HG03342 (cell line): Measurements from ENCODE around the gene SCAMP2.

Experiments
- ATAC-seq: cut with Tn5 transposase; IDR thresholded peaks from one replicate; pipeline ENCODE4 v1.9.1; 2021; ENCODE audit warnings: mild to moderate bottlenecking, moderate library complexity; ENCODE audit not compliant: unreplicated experiment

The SCAMP2 gene

DNA sequence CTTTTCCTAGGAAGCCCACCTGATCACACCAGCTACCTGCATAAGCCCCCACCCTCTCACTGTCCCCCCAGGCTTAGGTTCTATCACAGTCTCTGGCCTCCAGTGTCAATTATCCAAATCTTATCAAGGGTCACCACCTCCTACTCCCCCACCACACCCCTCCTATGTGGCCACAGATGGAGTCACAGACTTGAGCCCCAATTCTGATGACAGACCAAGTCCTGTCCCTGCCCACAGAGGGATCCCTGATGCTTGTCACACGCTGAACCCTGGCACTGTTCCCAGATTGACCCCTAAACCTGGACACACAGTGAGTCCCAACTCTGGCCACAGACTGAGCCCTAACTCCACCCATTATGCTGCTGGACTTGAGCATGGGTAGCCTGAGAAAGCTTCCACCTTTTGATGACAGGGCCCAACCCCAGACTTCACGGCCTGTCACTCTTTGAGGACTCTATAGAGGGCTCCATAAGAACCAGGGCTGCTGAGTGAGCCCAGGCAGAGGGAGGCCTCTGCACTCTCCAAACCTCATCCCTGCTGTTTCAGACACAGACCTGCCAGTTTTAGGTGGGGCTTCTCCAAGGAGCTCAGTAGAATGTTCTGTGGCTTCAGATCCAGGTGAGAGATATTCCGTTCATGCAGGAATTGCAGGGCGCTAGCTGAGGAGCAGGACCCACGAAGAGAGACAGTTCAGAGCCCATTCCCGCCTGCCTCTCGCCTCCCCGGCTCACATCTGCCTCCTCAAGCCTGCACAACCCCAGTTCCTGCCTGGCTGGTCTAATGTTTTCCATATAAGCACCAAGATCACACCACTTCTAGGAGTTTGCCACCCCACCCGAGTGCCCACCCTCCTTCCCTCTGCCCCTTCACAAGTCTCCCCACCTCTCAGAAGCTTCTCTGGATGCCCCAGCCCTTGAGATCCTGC is 32.1 kb downstream of the SCAMP2 start:
- no peak for ATAC-seq

DNA sequence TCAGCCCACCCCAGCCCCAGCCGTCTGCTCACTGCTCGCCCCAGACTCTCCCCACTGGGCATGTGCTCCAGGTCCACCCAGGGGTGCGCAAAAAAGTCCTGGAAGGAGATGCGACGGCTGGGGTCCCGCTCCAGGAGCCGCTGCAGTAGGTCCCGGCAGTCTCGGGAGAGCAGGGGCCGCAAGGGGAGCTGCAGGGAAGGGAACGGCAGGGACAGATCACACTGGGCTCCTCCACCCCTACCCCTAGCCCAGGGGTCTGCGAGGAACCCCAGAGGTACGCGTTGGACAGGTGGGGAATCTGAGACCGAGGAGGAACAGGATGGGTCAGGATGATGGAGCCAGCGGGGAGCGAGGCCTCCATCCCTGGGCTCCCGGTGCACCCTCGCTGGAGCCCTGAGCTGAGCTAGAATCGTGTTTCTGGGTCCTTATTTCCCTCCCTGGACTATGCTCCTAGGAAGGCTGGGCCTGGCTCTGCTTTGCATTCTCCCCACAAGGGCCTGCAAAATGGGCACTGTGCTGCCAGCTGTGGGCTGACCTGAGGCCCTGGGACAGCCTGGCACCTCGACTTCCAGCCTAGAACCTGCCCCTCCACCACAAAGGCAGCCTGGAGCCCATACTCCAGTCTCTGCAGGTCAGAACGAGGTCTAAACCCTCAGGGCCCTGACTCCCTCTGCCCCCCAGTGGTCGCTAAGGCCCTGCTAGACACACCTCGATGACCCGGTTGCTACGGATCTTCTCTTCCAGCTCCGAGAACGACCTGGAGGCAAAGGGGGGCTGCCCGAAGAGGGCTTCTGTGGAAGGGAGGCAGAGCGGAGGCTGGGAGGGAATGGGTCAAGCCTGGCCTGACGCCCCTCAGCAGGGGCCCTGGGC is 33.4 kb downstream of the SCAMP2 start:
- ATAC-seq, result no peak

DNA sequence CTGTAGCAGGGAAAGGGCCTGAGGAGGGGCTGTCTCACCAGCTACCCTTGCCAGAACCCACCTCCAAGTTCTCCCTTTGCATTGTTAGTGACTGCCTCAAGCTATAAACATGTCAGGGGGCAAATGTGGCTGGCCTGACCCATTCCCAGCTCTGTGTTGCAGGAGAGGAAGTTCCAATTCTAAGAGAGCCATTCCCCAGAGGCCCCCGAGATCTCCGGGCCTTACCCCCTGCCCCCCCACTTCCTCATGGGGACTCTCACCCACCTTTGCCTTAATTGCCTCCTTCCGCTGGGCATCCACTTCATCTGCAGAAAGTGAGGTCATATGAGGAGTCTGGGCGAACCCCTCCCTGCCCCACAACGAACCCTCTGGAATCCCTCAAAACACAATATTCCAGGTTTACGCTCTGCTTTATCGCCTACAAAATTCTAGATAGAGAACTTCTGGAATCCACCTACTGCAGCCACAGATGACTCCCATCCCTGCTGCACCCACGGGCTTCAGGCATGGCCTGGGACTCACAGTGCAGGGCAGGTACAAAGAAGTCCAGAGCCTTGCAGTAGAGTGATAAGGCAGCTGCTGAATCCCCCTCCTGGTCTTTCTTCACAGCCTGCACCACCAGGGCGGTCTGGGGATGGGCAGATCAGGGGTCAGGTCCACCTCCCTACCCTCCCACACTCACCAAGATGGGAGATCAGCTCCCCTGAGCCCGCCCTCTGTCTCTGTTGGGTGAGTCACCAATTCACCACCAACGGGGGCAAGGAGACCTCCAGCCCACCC is 34.2 kb downstream of the SCAMP2 start:
- no peak for ATAC-seq

DNA sequence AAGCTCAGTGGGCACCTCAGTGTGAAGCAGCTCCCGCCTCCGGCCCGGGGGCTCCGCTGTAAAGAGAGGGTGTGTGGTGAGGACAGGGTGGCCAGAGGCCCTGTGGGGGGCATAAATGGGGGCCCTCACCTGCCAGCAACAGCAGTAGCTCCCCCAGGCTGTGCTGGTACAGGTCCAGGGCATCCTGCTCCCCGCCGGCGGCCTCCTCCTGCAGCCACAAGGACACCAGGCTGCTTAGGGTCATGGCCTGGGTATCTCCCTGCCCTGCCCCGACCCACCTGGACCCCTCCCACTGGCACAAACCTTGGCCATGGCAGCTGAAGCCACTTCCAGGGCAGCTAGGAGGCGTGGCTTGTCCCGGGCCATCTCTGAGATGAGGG is 35.0 kb downstream of the SCAMP2 start:
- no peak for ATAC-seq

DNA sequence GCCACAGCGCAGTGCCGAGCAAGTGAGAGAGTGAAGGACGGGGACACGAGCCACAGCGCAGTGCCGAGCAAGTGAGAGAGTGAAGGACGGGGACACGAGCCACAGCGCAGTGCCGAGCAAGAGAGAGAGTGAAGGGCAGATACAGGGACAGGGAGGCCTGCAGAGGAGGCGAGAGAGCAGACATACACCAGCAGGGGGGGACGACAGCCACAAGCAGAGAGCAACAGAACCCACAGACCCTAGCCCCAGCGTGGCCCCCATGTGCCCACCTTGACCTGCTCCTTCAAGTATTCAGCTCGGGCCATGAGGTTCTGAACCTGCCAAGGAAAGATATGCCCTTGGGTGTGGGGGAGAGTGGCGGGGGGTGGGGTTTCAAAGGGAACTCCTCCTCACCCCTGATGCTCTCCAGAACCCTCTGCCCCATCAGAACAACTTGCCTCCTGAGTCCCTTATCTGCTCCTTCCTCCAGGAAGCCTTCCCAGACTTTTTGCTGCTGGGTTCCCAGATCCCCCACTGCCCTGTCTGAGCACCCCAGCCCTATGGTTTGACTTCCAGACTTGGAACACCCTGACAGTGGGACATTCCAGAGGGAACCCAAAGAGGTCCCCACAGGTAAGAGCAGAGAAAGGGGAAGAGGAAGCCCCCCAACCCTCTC is 35.6 kb downstream of the SCAMP2 start:
- ATAC-seq, result no peak

DNA sequence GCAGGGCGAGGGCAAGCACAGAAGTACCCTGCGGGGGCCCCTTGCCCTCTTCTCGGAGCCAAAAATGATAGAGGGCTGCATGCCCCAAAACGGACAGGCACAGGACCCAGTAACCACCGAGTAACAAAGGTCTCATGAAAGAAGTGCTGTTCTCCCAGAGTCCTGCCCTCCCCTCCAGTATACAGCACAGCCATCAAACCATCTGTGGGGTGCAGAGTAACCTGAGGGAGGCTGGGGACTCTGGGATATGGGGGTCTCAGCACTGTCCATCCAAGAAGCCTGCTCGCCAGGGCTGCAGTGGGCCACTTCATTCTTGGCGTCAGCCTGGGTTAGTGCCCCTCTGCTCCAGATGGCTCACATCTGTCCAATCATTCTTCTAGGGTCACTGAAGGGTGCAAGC is 36.3 kb downstream of the SCAMP2 start:
- no peak for ATAC-seq

DNA sequence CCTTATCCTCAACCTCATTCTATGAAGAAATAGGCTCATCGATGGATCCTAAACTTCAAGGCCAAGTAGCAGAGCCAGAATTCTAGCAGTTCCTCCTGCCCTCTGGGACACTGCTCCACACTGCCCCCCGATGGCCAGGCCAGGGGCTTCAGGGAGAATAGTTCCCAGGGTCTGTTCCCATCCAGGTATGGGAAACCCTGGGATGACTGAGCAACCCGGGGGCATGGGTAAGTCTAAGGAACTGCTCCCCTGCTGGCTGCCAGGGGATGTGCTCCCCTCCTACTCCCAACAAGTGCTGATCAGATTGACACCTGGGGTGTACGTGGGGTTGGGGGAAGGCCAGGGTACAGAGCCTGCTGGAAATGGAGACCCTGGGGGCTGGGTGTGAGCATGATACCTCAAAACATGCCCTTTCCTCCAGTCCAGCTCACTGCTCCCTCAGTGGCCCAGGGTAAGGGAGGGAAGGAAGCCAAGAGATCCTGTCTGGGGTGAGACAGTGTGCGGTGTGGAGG is 37.8 kb downstream of the SCAMP2 start:
- ATAC-seq, result no peak

DNA sequence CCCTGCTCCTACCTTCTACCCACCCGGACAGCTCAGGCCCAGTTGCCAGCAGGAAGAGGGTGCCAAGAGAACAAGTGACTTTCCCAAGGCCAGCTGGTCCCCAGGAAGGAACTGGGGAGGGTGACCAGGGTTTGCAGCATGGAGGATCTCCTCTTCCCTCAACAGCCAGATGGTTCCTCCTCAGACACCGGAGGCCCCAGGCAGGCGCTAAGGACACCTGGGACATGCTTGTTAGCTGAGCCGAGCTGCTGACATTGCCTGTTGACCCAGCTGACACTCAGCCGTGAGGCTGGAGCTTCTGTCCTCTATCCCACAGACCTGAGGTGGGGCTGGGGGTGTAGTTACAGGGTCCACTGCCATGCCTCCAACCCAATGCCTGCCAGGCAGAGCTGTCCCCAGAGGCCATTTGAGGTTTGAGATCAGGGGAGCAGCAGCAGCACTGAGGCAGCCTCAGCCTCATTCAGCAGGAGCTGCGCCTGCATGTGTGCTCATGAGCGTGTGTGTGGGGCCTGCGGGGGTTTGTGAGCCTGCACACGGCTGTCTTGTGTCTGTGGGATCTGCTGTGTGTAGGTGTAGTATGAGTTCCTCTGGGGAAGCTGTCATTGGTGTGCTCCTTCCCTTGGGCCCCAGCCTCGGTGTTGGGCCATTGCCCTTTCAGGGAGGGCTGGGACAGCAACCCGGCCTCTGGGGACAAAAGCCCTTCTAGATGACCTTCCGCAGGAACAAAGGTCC is 39.6 kb downstream of the SCAMP2 start:
- ATAC-seq, result no peak

DNA sequence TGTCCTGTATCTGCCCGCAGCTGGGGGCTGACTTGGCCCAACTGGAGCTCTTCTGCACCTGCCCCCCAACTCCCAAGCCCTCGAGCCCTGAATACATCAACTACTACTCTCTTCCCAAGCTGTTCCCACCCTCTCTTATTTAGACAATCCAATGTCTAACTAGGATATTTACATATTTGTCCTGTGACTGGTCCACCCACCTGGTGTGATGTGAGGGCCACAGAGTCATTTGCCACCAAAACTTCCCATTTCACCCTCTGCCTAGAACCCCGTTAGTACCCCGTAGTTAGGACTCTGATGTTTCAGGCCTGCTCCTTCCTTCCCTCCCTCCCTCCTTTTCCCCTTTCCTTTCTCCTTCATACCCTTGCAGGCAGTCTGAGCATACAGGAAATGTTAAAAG is 40.3 kb downstream of the SCAMP2 start:
- ATAC-seq, result no peak

DNA sequence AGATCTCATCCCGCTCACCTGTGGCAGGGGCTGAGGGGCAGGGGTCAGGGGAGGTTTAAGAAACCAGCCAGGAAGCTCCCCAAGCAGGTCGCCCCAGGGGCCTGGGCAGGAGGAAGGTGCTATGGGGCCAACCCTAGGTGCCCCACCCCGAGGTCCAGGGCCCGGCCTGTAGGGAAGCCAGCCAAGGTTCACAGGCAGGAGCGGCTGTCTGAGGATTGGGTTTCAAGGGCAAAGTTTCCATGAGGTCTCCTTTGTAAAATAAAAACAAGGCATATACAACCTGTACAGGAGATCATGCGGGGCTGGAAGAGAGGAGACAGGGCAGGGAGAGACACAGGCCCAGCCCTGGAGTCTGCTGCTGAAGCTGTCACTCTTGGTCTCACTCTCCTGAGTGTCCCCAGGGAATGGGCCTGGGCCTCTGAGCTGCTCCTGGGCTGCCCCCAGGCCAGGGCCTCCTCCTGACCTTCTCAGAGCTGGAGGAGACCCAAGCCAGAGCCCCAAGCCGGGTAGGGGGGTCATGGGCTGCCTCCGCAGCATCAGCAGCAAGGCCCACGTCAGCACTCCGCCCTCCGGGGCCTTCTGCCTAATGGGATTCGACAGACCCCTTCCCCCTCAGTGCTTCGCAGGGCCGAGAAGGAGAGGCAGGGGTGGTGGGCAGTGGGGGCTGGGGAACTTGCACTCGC is 41.2 kb downstream of the SCAMP2 start:
- no peak for ATAC-seq

DNA sequence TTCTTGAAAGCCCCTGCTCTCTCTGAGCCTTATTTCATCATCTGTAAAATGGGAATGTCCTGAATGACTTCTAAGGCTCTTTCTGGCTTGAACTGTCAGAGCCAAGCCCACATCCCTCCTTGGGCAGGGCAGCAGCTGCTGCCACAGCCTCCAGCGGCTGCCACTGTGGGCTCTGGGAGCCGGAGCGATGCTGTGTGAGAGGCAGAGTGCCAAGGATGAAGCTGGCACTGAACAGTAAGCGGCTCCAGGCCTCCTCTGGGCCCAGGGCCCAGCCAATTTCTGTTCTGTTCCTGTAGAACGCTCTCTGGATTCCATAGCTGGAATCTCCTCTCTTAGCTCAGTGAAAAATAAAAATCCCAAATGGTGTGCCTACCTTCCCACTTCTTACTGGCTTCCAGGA is 42.3 kb downstream of the SCAMP2 start:
- ATAC-seq, result no peak

DNA sequence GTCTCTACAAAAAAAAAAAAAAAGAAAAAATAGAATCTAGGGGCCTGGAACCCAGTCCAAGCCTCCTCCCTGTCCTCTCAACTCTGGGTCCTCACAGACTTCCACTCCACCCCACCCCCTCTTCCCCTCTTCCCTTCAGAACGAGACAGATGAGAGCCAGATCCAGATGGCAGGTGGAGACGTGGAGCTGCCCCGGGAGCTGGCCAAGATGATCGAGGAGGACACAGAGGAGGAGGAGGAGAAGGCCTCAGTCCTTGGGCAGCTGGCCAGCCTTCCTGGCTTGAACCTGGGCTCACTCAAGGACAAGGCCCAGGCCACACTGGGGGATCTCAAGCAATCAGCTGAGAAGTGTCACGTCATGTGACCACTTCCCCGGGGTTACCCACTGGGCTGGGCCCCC is 43.2 kb downstream of the SCAMP2 start:
- no peak for ATAC-seq

DNA sequence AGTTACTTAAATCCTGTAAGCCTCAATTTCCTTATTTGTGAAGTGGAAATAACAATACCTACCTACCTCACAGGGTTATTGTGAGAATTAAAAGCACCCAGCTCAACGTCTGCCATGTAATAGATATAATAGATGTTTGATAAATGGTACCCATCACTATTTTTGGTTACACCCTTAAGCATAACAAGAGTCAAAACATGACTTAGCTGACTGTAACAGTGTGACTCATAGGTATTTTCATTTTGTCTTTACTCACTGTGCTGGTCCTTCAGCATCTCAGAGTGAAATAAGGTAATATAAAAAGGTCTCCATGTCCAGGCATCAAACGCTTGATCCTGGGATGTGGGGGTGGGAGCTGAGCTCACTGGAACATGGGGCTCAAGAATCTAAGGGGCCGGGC is 43.7 kb downstream of the SCAMP2 start:
- no peak for ATAC-seq

DNA sequence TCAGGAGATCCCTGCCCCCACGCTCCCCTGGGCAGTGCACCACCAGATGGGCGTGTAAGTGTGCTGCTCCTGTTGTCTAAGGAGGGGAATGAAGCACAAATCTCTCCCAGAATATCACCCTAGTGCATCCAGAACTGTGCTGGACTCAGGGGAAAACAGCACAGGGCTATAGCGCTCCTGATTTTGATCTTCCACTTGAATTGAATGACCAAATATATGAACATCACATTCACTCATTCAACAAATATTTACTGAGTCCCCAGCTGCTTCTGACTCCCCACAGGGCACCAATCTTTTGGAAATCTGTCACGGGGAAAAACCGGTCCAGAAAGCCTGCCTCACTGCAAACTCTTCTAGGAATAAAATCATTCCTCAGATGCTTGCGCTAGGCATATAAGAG is 44.3 kb downstream of the SCAMP2 start:
- no peak for ATAC-seq

DNA sequence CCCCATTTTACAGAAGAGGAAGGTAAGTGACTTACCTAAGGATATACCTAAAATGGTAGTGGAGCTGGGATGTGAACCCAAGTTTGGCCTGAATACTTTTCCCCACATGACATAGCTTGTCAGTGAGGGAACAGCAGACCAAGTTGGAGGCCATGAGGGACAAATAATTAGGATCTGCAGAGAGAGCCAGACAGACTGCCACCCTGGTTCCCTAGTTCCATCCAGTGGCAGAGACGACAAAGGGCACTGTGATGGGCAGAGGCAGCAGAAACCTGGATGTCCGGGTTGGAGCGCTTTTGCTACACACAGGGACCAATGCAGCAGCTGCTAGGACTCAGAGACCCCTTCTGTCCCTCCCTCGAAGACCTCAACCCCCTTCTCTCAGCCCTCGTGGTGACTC is 45.6 kb downstream of the SCAMP2 start:
- no peak for ATAC-seq

DNA sequence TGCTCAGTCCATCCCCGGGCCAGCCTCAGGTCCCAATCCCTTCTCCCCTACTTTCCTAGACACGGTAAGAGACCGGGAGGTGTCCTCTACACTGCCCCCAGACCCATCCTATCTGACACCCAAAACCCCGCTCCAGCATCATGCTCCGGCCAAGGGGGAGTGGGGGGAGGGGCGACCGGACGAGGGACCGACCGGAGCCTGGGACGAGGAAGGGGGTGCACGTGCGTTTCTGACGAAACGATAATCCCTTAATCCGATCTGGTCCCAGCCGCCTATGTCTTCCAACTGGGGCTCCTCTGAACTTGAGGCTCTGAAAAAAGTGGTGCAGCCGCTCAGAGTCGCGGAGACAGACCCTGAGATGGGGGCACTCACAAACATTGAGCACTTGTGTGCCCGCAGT is 46.2 kb downstream of the SCAMP2 start:
- no peak for ATAC-seq

DNA sequence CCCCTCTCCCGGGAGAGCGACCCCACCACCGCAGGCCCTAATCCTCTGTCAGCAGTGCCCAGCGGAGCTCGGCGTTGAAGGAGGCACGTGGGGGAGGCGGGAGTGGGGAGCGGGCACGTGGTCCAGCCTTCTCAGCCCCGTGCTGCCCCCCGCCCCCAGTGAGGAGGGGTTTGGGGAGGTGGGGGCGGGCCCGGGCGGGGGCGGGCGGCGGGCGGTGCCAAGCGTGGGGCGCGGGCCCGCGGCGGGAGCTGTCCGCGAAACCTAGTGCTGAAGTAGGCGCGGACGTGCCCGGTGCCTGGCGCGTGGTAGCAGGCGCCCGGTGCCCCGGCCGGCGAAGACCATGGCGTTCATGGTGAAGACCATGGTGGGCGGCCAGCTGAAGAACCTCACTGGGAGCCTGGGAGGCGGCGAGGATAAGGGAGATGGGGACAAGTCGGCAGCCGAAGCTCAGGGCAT is 46.8 kb downstream of the SCAMP2 start, which contains the start of gene CPLX3:
Gene CPLX3 (plus strand): TSS at position 264 of the 456 bp plus-strand sequence. CDS start 77 bp downstream, at position 341.
- ATAC-seq, result no peak

DNA sequence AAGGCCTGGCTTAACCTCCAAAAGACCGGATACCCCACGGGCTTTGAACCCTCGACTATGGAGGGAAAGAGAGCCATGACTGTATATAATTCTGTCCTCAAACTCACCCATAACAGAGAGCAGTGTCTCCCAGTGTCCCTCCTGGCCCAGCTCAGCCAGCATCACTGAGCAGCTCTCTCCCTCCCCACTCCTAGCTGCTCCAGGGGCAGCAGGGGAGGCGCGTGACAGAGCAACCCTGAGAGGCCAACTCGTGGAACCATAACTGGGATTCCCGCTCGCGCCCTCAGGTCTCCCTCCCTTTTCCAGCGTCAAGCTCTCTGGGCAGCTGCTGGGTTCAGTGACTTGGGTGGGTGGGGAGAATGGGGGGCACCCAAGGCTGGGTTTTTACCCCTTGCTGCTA is 47.3 kb downstream of the SCAMP2 start:
- no peak for ATAC-seq

DNA sequence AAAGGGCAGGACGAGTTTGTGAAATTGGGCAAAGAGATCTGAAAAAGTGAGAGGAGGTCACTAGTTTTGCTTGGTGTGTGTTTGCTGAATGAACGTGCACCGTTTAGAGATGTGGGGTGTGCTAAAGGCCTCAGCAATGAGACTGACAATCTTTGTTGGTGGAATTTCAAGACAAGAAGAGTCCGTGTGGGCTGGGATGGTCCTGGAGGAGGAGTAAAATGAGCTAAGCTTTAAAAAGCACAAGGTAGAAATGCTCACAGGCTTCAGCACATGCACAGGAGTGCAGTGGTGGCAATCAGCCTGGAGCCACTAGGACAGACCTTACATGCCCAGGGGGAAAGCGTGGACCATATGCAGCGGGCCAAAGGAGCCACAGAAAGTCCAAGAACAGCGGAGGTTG is 48.2 kb downstream of the SCAMP2 start:
- no peak for ATAC-seq
